Coronary artery (tissue), 2 donors: ENCODE data around the gene ETS2.

Source experiments
- DNase-seq: peaks from one replicate; pipeline ENCODE4 v3.0.0-alpha.2; 2017; ENCODE audit warnings: low spot score
- H3K27ac ChIP-seq, 2 donors: fragments of 200-600 bp; sonication (generic); one replicate each; pipeline ENCODE4 v1.5.1; 2016 to 2019
- H3K4me3 ChIP-seq: fragments of 200-600 bp; sonication (generic); 2 replicates; pipeline ENCODE4 v1.5.1; 2016; ENCODE audit warnings: mild to moderate bottlenecking, moderate library complexity
- CTCF ChIP-seq: fragments of 200-600 bp; sonication (generic); IDR thresholded peaks from one replicate; pipeline ENCODE4 v1.5.1; 2019; ENCODE audit warnings: antibody characterized with exemption

Gene ETS2

DNA sequence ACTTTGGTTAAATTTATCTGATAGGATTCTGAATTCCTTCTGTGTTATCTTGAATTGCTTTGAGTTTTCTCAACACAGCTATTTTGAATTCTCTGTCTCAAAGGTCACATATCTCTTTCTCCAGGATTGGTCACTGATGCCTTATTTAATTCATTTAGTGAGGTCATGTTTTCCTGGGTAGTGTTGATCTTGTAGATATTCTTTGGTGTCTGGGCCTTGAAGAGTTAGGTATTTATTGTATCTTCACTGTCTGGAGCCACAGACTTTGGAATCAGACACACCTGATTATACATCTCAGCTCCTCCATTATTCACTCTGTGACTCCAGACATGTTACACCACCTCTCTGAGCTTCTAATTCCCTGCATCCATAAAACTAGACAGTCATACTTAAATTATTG is 34.2 kb upstream of the ETS2 start:
- no peak overlapping the region for H3K27ac ChIP-seq

GRCh38 chr21:38772646-38773045 is 33.1 kb upstream of the ETS2 start:
- TF ChIP-seq CTCF = no peak
- DNase-seq = no peak
- Histone ChIP-seq H3K27ac (peak overlapping the region; percentile 59 to 78), H3K4me3 (no peak overlapping the region)

More for the DNA sequence above, 34.2 kb upstream of the ETS2 start:
- DNase-seq = no peak
- no peak for TF ChIP-seq CTCF
- no peak overlapping the region for H3K4me3 ChIP-seq

DNA sequence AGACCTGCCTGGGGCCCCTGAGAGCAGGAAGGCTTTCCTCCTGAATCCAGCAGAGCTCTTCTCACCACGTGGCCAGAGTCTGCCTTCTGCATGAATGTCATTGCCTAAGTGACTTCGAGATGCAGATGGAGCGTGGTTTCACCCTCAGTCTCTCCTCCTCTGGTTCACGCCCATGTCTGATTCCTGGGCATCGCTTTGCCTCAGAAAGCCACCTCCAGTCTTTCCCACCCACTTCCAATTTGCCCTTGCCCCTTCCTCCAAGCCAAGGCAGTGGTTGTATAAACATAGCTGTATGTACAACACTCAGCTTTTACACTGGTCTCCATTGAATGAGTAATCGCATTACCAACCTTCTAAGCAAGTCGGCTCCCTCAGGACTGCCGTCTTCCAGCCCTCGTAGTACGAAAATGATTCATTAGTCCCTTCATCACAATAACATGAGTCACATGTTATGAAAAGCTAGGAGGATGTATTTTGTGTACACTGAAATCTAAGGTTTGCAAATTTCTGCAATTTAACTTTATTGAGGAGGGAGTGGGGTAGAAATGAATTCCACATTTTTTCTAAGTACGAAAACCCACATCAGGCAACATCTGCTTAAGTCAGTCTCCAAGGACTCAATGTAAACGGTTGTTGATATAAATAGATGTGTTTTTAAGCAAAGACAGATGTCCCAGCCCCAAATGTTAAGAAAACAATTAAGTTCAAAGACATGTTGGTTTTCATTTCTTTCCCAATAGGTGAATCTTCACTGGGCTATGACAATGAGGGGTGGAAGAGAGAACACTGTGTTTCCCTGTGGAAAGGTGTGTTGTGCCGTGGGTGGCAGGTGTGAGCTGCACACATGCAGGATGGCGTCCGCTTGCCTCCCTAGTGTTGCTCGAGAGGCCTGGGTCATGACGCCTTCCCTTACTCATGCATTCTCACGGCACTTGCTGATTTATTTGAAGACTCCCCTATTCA is 32.3 kb upstream of the ETS2 start:
- no peak for TF ChIP-seq CTCF
- no peak overlapping the region for H3K4me3 ChIP-seq
- peak overlapping the region; percentile 59 to 78 for H3K27ac ChIP-seq
- DNase-seq = no peak

GRCh38 chr21:38774152-38774551 is 31.6 kb upstream of the ETS2 start:
- H3K4me3 ChIP-seq = no peak overlapping the region
- peak overlapping the region in 1 of 2 donors; percentile 59 for H3K27ac ChIP-seq
- DNase-seq = no peak
- TF ChIP-seq CTCF = no peak

DNA sequence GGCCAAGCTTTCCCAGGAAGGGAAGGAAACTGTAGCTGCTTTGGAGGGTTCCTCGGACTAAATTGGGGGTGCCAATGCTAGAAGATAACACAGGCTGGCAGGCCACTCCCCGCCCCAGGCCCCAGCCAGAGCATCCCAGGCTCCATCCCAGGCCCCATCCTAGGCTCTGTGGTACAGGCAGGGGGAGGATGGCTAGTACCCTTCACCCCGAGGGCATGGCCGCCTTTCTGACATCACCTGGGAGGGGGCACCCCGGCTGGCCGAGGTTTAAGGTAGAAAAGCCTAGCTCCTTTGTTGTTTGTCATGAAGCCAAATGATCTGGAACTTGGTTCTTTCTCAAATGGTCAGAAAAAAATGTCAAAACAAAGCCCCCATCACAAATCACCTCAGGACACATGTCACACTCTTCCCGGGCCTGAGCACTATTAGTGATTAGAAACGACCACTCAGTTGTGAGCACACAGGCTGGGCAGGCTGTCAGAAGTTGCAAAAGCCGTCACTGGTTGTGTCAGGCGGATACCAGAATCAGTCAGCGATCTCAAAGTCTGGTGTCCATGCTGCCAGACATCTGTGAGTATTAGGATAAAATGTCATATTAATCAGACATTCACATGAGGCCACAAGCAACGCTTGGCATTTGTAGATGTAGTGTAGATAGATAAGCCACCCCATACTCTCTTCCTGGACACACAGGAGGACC is 31.0 kb upstream of the ETS2 start:
- H3K4me3 ChIP-seq = no peak overlapping the region
- peak overlapping the region in 1 of 2 donors; percentile 13 for H3K27ac ChIP-seq
- no peak for DNase-seq
- no peak for TF ChIP-seq CTCF

GRCh38 chr21:38775733-38776132 is 30.0 kb upstream of the ETS2 start:
- Histone ChIP-seq H3K4me3 (no peak overlapping the region), H3K27ac (peak overlapping the region in 1 of 2 donors; percentile 13)
- no peak for TF ChIP-seq CTCF
- DNase-seq = no peak
